Loucy (cell line): ENCODE data around the gene WDR46.

Experiments used
- H2AFZ ChIP-seq: fragments of 200-600 bp; sonication (generic); 2 replicates; pipeline ENCODE4 v1.6.0; 2016; ENCODE audit warnings: antibody characterized with exemption, mild to moderate bottlenecking, low read length, moderate library complexity
- H3F3A ChIP-seq: fragments of 200-600 bp; 2 replicates; pipeline ENCODE4 v1.6.0; 2016; ENCODE audit warnings: antibody characterized with exemption, low read depth, mild to moderate bottlenecking
- H3K27me3 ChIP-seq: fragments of 200-600 bp; sonication (generic); 2 replicates; pipeline ENCODE4 v1.6.1; 2014; ENCODE audit warnings: low read length, mild to moderate bottlenecking; ENCODE audit not compliant: insufficient read depth, poor library complexity, severe bottlenecking
- H3K36me3 ChIP-seq: fragments of 200-600 bp; sonication (generic); 2 replicates; pipeline ENCODE4 v1.6.1; 2016; ENCODE audit warnings: low read length; ENCODE audit not compliant: insufficient read depth
- H3K4me1 ChIP-seq: fragments of 200-600 bp; sonication (generic); 2 replicates; pipeline ENCODE4 v1.5.1; 2014; ENCODE audit warnings: low read length, mild to moderate bottlenecking; ENCODE audit not compliant: insufficient read depth, poor library complexity, severe bottlenecking
- H3K4me2 ChIP-seq: fragments of 200-600 bp; sonication (generic); 2 replicates; pipeline ENCODE4 v1.6.0; 2014; ENCODE audit warnings: antibody characterized with exemption, low read length, low read depth, mild to moderate bottlenecking; ENCODE audit not compliant: poor library complexity, severe bottlenecking
- H3K4me3 ChIP-seq: fragments of 200-600 bp; sonication (generic); 2 replicates; pipeline ENCODE4 v1.5.1; 2014; ENCODE audit warnings: low read length, mild to moderate bottlenecking, mixed read lengths; ENCODE audit not compliant: poor library complexity, severe bottlenecking
- H3K79me2 ChIP-seq: fragments of 200-600 bp; sonication (generic); 2 replicates; pipeline ENCODE4 v1.6.1; 2014; ENCODE audit warnings: low read length; ENCODE audit not compliant: insufficient read depth
- H3K9ac ChIP-seq: fragments of 200-600 bp; sonication (generic); 2 replicates; pipeline ENCODE4 v1.6.0; 2014; ENCODE audit warnings: mild to moderate bottlenecking, low read depth, low read length, moderate library complexity; ENCODE audit not compliant: poor library complexity, severe bottlenecking
- H3K9me2 ChIP-seq: fragments of 200-600 bp; sonication (generic); replicated peaks from 2 replicates; pipeline ENCODE4 v1.6.1; 2016; ENCODE audit warnings: low read depth, low read length, mixed read lengths
- H3K9me3 ChIP-seq: fragments of 200-600 bp; sonication (generic); 2 replicates; pipeline ENCODE4 v1.6.1; 2014; ENCODE audit warnings: mild to moderate bottlenecking, antibody characterized with exemption, low read length, low read depth; ENCODE audit not compliant: insufficient read depth
- H4K20me1 ChIP-seq: fragments of 200-600 bp; sonication (generic); 2 replicates; pipeline ENCODE4 v1.6.0; 2014; ENCODE audit warnings: antibody characterized with exemption, low read length, mild to moderate bottlenecking; ENCODE audit not compliant: insufficient read depth, poor library complexity, severe bottlenecking
- EZH2phosphoT487 ChIP-seq: fragments of 200-600 bp; IDR thresholded peaks from 2 replicates; pipeline ENCODE4 v1.6.1; 2018; ENCODE audit warnings: antibody characterized with exemption, mild to moderate bottlenecking, moderate library complexity, borderline replicate concordance
- TF ChIP-seq, protein P1 (sequence below): fragments of 200-600 bp; sonication (generic); conservative IDR thresholded peaks from 2 replicates; pipeline ENCODE4 v1.5.1; 2014; ENCODE audit warnings: mild to moderate bottlenecking, antibody characterized with exemption, low read length

Gene WDR46

GRCh38 chr6:33320315-33321181, 31.5 kb upstream of the WDR46 start:
- peaks cover 23% of the 10 kb centered on the region; the same call in 1 of the 2 replicates for H3K36me3 ChIP-seq
- no peaks in the 10 kb centered on the region for H3K27me3 ChIP-seq
- H3F3A ChIP-seq = peaks cover 6% of the 10 kb centered on the region; the same call in 1 of the 2 replicates
- peak overlapping the region; percentile 21 for H3K9ac ChIP-seq
- H3K9me3 ChIP-seq = no peaks in the 10 kb centered on the region
- peaks cover 52% of the 10 kb centered on the region for H3K4me1 ChIP-seq
- H3K4me3 ChIP-seq = peak overlapping the region; percentile 92
- no peaks in the 10 kb centered on the region for H3K9me2 ChIP-seq
- peaks cover 55% of the 10 kb centered on the region for H3K79me2 ChIP-seq
- H3K4me2 ChIP-seq = peak overlapping the region; percentile 95
- H2AFZ ChIP-seq = no peak overlapping the region
- TF ChIP-seq, protein P1, sequence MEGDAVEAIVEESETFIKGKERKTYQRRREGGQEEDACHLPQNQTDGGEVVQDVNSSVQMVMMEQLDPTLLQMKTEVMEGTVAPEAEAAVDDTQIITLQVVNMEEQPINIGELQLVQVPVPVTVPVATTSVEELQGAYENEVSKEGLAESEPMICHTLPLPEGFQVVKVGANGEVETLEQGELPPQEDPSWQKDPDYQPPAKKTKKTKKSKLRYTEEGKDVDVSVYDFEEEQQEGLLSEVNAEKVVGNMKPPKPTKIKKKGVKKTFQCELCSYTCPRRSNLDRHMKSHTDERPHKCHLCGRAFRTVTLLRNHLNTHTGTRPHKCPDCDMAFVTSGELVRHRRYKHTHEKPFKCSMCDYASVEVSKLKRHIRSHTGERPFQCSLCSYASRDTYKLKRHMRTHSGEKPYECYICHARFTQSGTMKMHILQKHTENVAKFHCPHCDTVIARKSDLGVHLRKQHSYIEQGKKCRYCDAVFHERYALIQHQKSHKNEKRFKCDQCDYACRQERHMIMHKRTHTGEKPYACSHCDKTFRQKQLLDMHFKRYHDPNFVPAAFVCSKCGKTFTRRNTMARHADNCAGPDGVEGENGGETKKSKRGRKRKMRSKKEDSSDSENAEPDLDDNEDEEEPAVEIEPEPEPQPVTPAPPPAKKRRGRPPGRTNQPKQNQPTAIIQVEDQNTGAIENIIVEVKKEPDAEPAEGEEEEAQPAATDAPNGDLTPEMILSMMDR = no peak
- TF ChIP-seq EZH2phosphoT487 = no peak
- H4K20me1 ChIP-seq = peaks cover 30% of the 10 kb centered on the region

- peaks cover 52% of the 10 kb centered on the region for H3K4me1 ChIP-seq
- peaks cover 30% of the 10 kb centered on the region for H4K20me1 ChIP-seq
- H3K9ac ChIP-seq = peak overlapping the region; percentile 21
- H3K9me3 ChIP-seq = no peaks in the 10 kb centered on the region
- H3K79me2 ChIP-seq = peaks cover 57% of the 10 kb centered on the region
- peaks cover 23% of the 10 kb centered on the region; the same call in 1 of the 2 replicates for H3K36me3 ChIP-seq
- no peak overlapping the region for H2AFZ ChIP-seq
- H3K4me3 ChIP-seq = no peak overlapping the region
- no peaks in the 10 kb centered on the region for H3K27me3 ChIP-seq
- no peaks in the 10 kb centered on the region for H3K9me2 ChIP-seq
- H3K4me2 ChIP-seq = peak overlapping the region; percentile 95
- H3F3A ChIP-seq = peaks cover 6% of the 10 kb centered on the region; the same call in 1 of the 2 replicates
- TF ChIP-seq, protein P1 = no peak
- no peak for TF ChIP-seq EZH2phosphoT487
These were observed 30.9 kb upstream of the WDR46 start for GRCh38 chr6:33319939-33320314.

DNA sequence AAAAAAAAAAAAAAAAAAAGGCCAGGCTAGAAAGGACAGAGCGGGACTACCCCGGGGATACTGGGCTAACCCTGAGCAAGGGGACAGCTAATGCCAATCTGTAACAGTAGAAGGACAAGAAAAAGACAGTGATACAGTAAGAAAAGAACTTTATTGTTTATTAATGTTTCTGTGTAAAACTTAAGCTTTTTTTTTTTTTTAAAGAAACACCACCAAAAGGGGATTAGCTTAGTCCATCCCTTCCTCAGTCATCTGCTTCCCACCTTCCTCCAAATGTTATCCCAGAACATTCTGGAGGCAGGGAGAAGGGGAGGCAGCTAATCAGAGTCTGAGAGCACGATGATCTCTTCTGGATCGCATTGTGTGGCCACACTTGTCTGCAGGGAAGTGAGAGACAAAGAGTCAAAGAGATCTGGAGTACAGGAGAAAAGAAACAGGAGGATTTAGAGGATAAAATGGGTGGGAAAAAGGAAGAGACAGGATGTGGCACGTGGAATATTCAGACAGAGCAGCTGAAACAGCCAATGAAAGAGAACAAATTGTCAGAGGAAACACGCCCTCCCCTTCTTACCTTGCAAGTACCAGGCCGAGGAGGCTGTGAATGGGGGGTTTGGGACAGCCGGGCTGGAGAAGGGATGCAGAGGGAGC, 29.5 kb upstream of the WDR46 start:
- Histone ChIP-seq H3F3A (peaks cover 6% of the 10 kb centered on the region; the same call in 1 of the 2 replicates), H3K9me3 (no peaks in the 10 kb centered on the region), H3K36me3 (peaks cover 23% of the 10 kb centered on the region; the same call in 1 of the 2 replicates), H3K9ac (peak overlapping the region; percentile 68), H4K20me1 (peaks cover 30% of the 10 kb centered on the region), H3K4me3 (peak overlapping the region; percentile 82), H3K9me2 (no peaks in the 10 kb centered on the region), H3K4me2 (peak overlapping the region; percentile 95), H3K27me3 (no peaks in the 10 kb centered on the region), H2AFZ (0 out of 2 replicates have a peak overlapping the region, but pooled peaks have one; percentile 20), H3K79me2 (peaks cover 66% of the 10 kb centered on the region), H3K4me1 (peaks cover 52% of the 10 kb centered on the region)
- TF ChIP-seq, protein P1 = no peak
- no peak for TF ChIP-seq EZH2phosphoT487
